Measurements from ENCODE around the gene MED26. TPM values are rescaled to one million over a fixed set of nuclear protein-coding genes. Genes with fewer than 3 reads are reported as not detected.

The MED26 gene
- total and polyA plus RNA-seq, 9 of the 15 experiments (the other 6 are each of a cell fraction or from before 2014, with no cell fraction given), result 0.71 to 15.1 (median 6.2) TPM

GRCh38 chr19:16659832-16660708 is 32.1 kb upstream of the MED26 start, which contains the start of gene SMIM7 (continued):
- TF ChIP-seq HCFC1 (IDR thresholded peaks at IDR 0.05; ENCODE audit: low read depth, low read length), result peak; percentile 70
- TF ChIP-seq KLF6 (CRISPR knock-in tag; IDR thresholded peaks at IDR 0.05; ENCODE audit: borderline replicate concordance), result no peak
- no peak for TF ChIP-seq ZNF384 (IDR thresholded peaks at IDR 0.05; ENCODE audit: low read depth, low read length)
- peak; percentile 87; the same call in 1 of the 2 replicates for TF ChIP-seq POLR2AphosphoS2 (IDR thresholded peaks at IDR 0.05; ENCODE audit: low read length)
- peak; percentile 70 to 86 for TF ChIP-seq MNT (conservative IDR thresholded peaks at IDR 0.05)
- TF ChIP-seq ZNF57 (CRISPR knock-in tag; IDR thresholded peaks at IDR 0.05), result no peak
- peak; percentile 88 for TF ChIP-seq VEZF1 (CRISPR knock-in tag; IDR thresholded peaks at IDR 0.05)
- TF ChIP-seq TAF7 (tag; IDR thresholded peaks at IDR 0.05), result no peak
- TF ChIP-seq HSF4 (CRISPR knock-in tag; IDR thresholded peaks at IDR 0.05; ENCODE audit: borderline replicate concordance), result no peak
- TF ChIP-seq SNAPC5 (CRISPR knock-in tag; IDR thresholded peaks at IDR 0.05), result no peak
- TF ChIP-seq XRCC4 (IDR thresholded peaks at IDR 0.05; ENCODE audit: extremely low read depth, insufficient read depth, insufficient read length), result no peak
- TF ChIP-seq SIRT6 (IDR thresholded peaks at IDR 0.05; ENCODE audit: low read depth, low read length), result no peak
- no peak for TF ChIP-seq RFX1 (IDR thresholded peaks at IDR 0.05)
- no peak for TF ChIP-seq ELK1 (CRISPR knock-in tag; IDR thresholded peaks at IDR 0.05)
- no peak for TF ChIP-seq ZNF507 (tag; conservative IDR thresholded peaks at IDR 0.05)
- TF ChIP-seq ZNF655 (CRISPR knock-in tag; IDR thresholded peaks at IDR 0.05), result no peak
- TF ChIP-seq POLR2AphosphoS5 (IDR thresholded peaks at IDR 0.05; ENCODE audit: control insufficient read depth, insufficient read depth, low read depth, low read length), result peak; percentile 88; the same call in 1 of the 2 replicates
- TF ChIP-seq HLTF (IDR thresholded peaks at IDR 0.05), result no peak
- TF ChIP-seq PTBP1 (IDR thresholded peaks at IDR 0.05; ENCODE audit: low read depth, low read length), result no peak
- no peak for TF ChIP-seq ZNF124 (CRISPR knock-in tag; IDR thresholded peaks at IDR 0.05)
- peak; percentile 89 for TF ChIP-seq NR2C1 (IDR thresholded peaks at IDR 0.05)
- TF ChIP-seq NR2C1 (tag; IDR thresholded peaks at IDR 0.05), result peak; percentile 91

Measured in K562 (cell line).